GM19395 (cell line): ENCODE measurements around the gene TICAM2.
A peak's percentile ranks its signal among the peaks of the same experiment; 100 is the strongest.

Experiments used
- ATAC-seq: cut with Tn5 transposase; IDR thresholded peaks from one replicate; pipeline ENCODE4 v1.9.1; 2021; ENCODE audit warnings: mild to moderate bottlenecking, moderate library complexity; ENCODE audit not compliant: unreplicated experiment

TICAM2 gene

DNA sequence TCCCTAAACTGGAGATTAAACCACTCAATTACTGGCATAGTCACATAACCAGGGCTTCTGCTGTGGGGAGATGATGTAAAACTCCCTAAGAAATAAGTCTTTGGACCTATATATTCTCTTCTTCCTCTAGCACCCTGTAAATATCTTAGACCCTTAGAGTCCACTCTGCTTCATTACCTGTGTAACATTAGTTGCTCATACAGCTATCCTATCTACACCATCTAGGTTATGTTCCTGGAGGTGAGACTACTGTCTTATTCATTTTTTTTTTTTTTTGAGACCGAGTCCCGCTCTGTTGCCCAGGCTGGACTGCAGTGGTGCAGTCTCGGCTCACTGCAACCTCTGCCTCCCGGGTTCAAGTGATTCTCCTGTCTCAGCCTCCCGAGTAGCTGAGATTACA is 9.6 kb upstream of the TICAM2 start:
- ATAC-seq: no peak

DNA sequence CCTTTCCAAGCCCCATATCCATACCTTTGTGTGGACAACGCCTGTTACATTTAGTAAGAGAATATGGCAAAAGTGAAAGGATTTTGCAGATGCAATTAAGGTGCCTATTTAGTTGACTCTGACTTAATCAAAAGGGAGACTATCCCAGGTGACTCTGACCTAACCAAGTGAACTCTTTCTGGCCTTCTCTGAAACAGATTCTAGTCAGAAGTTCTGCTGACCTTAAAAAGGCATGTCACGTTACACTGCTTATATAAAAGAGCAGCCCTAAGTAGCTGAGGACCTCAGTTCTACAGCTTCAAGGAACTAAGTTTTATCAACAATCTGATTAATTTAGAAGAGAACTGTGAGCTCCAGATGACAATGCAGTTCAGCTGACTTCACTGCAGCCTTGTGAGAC is 5.7 kb upstream of the TICAM2 start:
- no peak for ATAC-seq

DNA sequence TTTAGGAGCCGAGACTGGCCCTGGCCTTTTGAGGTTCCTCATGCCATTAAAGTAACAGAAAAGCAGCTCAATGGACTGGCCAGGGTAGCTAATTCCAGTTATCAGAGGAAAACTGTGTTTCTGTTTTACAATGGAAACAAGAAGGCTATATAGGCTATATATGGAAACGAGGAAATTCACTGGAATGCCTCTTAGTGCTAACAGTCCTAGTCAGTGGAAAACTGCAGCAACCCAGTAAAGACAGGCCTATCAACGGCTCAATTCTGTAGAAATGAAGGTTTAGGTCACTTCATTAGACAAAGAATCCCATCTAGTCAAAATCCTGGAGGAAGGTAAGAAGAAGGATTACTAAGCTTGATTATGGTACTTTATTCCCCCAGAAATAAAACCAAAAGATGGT is 3.2 kb upstream of the TICAM2 start:
- ATAC-seq: no peak

DNA sequence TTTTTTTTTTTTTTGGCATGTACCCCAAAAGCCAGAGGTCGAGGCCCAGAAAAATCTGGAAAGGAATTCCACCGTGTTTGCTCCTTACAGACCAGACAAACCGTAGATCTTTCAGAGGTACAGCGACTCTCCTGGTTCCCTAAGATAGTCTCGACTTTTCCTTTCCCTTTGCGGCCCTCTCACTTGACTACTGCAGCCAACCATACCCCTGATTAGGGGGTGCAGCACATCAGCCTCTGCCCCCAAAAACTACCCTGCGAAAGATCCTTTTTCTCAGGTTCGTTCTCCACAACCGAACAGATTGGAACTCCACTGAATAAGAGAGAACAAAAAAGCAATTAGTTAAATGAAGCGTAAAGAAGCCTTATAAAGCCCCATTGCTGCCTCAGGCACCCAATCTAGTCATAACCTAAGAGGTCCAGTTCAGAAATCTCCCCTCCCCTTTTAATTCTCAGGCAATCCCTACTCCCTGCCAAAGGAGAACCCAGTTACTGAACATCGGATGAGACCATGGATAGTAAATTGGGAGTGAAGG is 379 bp upstream of the TICAM2 start:
- ATAC-seq: peak; percentile 17

DNA sequence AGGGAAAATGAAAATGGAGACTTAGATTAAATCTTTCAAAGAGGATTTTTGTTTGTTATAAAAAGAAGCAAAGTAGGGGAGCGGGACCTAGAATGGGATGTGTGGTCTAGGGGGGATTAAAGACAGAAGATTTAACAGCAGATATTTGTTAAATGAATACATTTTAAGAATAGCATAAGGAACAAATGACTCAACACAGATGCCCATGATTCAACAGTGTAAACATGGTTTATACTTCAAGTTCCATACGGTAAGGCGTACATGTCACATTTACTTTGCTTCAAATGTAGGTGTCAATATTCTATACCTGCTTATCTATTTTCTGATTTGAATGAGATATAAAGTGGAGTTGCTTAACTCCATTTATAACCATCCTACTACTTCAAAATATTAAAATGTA is 1.5 kb downstream of the TICAM2 start:
- ATAC-seq: no peak

DNA sequence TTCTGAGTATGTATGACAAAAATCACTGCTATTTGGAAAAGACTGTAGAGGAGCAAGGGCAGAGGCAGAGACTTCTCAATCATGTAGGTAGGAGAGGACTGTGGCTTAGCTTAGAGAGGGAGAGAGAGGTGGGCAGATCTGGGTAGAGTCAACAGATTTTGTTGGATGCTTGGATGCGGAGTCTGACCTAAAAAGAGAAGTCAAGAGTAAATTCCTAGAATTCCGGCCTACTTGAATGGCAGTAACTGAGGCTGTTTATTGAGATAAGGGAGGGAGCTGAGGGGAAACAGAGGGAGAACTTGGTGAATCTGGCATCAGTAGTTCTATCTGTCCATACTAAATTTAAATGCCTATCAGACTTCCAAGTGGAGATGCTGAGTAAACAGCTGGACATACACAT is 2.4 kb downstream of the TICAM2 start:
- no peak for ATAC-seq

DNA sequence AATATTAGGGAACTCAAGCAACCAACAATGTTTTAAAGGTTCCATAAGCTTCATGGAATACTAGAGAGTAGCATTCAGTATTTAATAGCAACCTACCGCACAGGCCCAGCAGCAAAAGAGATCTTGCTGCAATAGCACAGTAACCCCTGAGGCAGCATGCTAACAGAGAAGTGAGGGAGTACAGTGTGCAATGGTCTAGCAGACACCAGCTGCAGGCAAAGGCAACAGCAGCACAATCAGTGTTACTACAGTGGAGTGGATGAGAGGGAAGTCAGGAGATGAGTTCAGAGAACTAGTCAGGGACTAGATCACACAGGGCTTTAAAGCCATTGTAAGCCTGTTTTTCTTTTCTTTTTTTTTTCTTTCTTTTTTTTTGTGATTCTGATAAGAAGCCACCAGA is 2.8 kb downstream of the TICAM2 start:
- ATAC-seq: peak; percentile 42

DNA sequence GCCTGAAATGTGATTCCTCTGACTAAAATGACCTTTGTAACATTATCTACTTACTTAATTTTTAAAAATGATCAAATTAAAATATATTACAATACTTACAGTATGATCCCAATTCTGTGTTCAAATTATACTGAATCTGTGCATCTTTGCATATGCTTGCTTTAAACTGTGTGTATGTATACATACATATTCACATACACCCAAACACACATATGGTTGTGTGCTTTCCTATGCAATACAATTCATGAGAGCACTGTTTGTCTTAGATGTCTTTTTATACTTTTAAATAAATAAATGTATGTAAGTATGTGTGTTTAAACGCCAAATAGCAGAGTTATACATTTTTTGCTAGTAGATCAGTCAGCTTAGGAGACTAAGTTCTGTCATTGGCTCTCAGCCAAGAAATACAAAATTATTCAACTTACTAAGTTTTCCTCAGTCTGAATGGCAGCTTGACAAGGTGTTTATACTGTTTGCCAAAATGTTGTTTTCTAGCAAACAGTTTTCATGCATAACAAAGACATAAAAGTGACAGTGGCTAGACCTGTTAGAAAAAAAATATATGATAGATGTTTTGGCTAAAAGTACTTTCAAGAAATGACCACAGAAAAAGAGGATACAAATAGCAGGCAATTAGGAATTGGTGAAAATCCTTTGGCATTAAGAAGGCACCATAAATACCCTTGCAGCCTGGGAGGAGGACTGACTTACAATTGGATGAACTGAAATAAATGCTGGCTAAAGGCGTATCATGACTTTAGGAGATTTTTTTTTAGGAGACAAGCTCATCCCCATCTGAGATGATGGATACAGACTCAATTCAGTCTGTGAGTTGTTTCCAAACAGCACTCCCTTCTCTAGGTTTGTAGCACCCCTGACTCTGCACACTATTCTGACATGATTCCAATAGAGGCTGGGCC is 7.9 kb downstream of the TICAM2 start:
- ATAC-seq: no peak

DNA sequence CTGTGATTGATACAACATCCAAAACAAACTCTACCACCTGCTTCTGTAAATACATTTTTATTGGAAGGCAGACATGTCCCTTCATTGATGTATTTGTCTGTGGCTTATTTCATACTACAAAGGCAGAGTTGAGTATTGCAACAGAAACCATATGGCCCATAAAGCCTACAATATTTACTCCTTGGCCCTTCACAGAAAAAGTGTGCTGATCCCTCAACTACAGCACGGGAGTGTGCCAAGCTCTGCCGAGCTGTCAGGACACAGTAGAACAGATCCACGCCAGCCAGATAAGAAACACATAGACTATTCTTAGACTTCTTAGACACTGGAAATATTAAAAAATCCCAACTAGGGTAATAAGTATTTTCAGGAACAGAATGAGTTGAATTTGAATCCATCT is 13.2 kb downstream of the TICAM2 start:
- no peak for ATAC-seq

DNA sequence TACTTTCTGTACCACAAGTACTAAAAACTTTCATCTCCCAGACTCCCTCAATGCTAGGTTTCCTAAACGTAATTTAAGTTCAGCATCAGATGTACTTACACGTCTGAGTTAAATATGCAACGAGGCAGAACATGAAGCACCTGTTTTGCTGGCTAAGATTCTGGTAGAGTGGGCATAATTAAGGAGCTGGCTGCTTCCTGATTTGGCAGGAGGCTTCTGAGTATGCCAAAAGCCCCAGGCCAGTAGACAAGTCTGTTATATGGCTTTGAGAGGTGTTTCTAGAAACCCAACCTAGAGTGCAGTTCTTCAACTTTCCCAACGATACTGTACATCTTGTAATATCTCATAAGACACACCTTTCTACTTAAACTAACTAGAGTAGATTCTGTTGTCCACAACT is 13.6 kb downstream of the TICAM2 start:
- ATAC-seq: no peak

DNA sequence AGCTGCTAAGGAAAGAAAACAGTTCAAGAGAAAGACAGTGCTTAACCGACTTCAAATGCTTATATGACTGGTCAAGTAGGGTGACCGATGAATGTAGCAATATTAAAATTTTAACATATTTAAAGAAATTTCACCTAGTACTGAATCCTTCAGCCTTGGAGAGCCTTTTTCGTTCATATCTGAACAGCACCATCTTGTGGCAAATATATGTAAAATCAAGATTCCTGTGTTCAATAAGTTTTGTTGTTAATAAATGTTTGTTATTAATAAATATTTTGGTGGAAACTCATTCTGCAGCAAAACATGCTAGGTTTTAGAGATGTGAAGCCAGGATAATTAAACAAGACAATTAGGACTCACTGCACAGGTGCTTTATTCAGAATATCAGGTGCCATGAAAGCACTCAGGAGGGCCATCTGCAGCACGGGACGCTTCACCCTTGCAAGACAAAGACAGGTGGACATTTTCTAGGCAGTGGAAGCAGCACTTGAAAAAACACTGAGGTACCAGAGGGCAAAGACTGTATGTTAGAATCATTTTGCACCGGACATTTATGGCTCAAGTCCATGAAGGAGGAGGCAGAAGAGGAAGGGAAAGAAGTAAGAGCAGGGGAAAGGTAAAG is 15.6 kb downstream of the TICAM2 start:
- ATAC-seq: peak; percentile 47

DNA sequence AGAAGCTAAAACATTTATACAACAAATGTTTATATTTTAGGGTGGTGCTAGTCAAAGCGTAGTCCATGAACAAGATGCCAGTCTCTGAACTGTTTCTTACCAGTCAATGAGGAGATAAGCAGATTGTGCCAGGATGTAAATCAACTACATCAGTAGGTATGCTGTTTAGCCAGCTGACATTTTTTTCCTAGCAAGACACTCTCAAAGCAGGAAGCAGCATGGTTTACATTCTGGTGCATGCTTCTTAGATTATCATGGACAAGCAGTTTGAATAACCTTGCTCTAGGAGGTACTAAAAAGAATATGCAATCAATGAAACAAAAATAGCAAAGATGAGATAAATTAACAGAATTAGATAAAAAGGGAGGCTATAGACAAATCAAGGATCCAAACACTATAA is 17.0 kb downstream of the TICAM2 start:
- no peak for ATAC-seq

DNA sequence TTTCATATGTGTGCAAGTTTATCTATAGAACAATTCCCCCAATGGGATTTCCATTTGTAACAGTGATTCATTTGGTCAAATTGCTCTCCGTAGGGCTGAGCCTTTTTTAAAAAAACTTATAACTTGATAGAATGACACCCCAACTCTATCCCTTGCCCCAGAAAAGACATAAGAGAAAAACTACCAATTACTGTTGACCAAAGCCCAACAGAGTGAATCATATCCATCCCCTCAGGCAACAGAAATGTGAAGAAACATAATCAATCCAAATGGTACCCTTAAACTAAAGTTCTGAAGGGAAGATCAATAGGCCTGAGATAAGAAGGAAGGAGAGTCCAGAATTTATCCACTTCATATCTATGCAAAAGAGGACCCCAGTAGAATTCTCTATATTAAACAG is 17.8 kb downstream of the TICAM2 start:
- ATAC-seq: no peak

DNA sequence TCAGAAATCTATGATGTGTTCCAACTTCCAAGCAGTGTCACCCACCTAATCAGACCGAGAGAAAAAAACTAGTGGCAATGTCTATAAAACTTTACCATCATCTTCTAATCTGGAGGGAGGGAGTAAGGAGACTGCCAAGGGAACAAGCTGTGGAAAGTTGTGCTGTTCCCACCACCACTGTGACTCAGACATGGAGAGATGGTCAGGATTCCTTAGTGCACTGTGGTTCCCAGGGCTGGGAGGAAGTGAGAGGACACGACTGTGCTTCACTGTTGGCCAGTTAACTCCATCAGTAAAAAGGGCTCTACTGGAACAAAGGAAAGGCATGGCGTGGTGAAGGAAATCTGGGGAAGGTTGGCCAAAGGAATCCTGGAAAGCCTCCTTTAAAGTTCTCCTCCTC is 18.8 kb downstream of the TICAM2 start:
- no peak for ATAC-seq

DNA sequence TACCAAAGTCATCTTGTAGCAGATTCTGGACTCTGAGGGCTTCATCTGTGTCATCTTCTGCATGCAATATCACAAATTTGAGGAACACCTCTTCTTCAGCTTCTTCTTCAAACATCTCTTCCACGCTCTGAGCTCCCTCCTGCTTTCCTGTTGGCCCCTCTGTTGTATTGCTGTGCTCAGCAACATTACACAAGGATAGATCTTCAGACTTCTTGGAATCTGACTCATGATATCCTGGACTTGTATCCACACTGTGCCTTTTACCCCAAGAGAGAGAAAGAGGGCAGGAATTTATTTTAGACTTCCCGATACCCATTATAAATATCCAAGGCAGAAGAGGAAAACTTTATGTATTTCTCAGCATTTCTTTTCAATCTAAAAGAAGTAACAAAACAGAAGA is 21.3 kb downstream of the TICAM2 start:
- no peak for ATAC-seq

DNA sequence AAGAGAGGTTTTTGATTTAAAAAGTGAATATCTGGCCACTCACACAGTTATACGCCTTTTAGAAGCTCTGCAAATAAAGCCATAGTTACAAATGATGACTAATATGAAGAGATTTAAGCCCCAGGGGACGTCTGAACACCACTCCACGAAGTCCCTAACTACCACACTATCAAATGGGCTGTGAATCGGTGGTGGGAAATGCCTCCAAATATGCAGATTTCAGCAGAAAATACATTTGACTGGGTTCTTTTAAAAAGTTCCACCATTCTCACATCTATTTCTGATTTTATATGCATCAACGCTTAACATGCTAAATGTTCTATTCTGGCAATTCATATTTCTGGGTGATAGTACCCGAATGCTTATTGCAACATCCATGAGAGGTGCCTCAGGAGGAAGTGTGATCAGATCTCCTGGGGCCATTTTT is 22.5 kb downstream of the TICAM2 start:
- peak; percentile 56 for ATAC-seq

DNA sequence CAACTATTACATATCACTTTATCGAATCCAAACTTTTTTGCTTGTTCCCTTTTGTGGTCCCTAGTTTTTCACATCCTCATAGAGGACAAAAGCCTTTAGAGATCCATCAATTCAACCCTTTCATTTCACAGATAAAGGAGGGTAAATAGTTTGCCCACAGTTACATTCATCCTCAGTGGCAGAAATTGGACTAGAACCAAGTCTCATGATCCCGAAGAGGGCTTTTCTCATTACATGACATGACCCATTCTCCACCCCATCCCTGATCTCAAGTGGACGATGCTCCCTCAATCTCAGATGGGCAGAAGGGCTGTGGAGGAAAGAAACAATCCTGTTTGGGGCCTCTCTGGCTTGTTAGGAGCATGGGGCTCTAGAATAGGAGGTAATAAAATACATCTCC is 23.1 kb downstream of the TICAM2 start:
- peak; percentile 2 for ATAC-seq

DNA sequence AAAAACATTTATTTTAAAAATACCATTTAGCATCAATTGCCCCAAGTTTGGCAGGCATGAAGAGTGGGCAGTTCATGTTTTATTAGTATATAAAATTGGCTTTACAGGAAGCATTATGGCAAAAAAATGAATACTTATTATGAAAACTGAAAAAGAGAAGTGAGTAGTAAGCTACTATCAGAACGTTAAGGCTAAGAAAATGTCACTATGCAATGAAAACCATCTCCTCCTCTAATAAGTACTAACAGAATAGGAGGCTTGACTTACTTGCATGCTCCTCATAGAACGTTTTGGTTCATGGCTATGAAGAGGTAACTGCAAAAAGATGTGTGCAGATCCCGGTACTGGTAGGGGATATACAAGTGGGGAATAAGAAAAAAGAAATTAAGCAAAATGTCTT is 23.6 kb downstream of the TICAM2 start:
- ATAC-seq: peak; percentile 67

DNA sequence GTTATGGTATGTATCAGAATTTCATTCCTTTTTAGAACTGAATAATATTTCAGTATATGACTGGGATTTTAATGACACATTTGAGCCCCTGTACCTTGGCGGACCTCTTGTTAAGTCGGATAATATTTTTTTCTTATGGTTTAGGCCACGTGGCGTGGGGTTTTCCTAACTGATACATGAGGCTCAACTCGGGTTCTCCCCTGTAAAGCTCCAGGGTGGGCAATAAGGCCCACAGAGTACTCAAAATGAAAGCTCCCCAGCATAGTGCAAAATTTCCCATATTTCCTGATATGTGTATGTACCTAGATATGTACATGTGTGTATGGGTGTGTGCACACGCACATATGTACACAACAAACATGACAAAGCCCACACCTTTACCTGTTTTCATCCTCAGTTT is 24.5 kb downstream of the TICAM2 start:
- no peak for ATAC-seq

DNA sequence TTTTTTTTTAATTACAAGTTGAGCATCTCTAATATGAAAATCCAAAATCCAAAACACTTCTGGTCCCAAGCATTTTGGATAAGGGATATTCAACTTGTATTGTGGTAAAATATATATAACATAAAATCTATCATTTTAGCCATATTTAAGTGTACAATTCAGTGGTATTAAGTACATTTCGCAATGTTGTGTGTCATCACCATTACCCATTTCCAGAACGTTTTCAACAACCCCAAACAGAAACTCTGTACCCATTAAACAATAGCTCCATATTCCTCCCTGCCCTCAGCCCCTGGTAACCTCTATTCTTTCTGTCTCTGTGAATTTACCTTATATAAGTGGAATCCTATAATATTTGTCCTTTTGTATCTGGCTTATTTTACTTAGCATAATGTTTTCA is 24.9 kb downstream of the TICAM2 start:
- no peak for ATAC-seq

DNA sequence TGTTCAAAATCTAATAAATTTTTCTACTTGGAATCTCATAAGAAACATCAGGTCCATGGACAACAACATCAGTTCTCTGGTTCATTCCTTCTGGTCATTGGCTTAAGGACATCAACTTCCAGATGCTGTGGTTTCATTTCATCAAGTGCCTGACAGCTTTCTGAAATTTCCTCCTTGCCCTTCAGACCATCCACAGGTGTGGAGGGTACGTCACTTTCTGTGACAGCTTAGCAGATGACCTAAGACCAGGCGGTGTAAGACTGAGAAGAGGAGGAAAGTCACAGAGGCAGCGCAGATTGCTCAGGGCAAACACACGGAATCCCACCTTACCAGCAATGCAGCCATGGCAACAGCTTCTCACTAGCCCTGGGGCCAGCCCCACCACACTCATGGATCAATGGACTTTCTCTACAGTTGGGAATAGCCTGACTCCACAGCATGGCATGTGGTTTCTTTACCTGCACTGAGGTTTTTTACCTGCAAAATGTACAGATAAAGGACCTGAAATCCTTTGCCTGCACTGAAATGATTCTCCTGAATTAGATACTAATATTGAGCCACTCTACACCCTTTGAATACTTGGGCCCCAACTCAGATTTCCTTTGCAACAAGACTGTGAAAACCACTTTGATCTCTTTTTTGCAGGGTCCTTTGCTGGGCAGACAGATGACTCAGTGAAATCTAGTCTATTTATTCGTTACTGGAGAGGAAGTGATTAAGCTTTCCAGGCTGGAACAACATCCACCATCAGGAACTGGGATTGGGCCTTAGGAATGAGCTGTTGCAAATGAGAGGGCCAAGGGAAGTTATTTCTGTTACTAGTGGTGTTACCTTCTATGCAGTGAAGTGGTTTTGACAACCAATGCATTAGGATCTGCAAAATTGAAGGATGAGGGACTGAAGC is 26.9 kb downstream of the TICAM2 start:
- peak; percentile 48 for ATAC-seq
